Lung (tissue), 12 donors: ENCODE results near the gene CCNH. TPM values are rescaled to one million over a fixed set of nuclear protein-coding genes. Genes with fewer than 3 reads are reported as not detected.

Experiments
- ATAC-seq: fragments of 200-7000 bp; cut with Tn5 transposase; one replicate; pipeline ENCODE4 v1.9.1; 2020; ENCODE audit warnings: moderate number of reproducible peaks; ENCODE audit not compliant: insufficient read depth, low FRiP score
- DNase-seq, 3 donors: peaks; one replicate each; pipeline ENCODE4 v3.0.0-alpha.2; 2013 to 2017
- H3K27ac ChIP-seq, 2 donors: one replicate each; pipeline ENCODE4 v1.5.1; 2013; ENCODE audit warnings: mild to moderate bottlenecking in 2 of 2, moderate library complexity in 2 of 2, control low read depth in 1 of 2, inconsistent platforms in 1 of 2, low read depth in 1 of 2, low read length in 1 of 2
- H3K27me3 ChIP-seq, 3 donors: one replicate each; pipeline ENCODE4 v1.5.1; 2013; ENCODE audit warnings: low read length in 2 of 3; ENCODE audit not compliant: control insufficient read depth in 3 of 3, insufficient read depth in 3 of 3
- H3K36me3 ChIP-seq, 4 donors: one replicate each; pipeline ENCODE4 v1.5.1; 2013; ENCODE audit warnings: low read length in 4 of 4, mild to moderate bottlenecking in 1 of 4, moderate library complexity in 1 of 4; ENCODE audit not compliant: control insufficient read depth in 4 of 4, insufficient read depth in 4 of 4
- H3K4me1 ChIP-seq, 5 donors: one replicate each; pipeline ENCODE4 v1.5.1; 2013; ENCODE audit warnings: low read length in 5 of 5, mild to moderate bottlenecking in 2 of 5, moderate library complexity in 1 of 5; ENCODE audit not compliant: control insufficient read depth in 5 of 5, insufficient read depth in 5 of 5
- H3K4me3 ChIP-seq: one replicate; pipeline ENCODE4 v1.5.1; 2013; ENCODE audit warnings: mild to moderate bottlenecking, control low read depth, moderate library complexity
- H3K9ac ChIP-seq, 2 donors: one replicate each; pipeline ENCODE4 v1.5.1; 2013; ENCODE audit warnings: low read length in 2 of 2, control low read depth in 1 of 2; ENCODE audit not compliant: insufficient read depth in 1 of 2
- H3K9me3 ChIP-seq, 4 donors: one replicate each; pipeline ENCODE4 v1.5.1; 2013; ENCODE audit warnings: low read length in 3 of 4, mild to moderate bottlenecking in 1 of 4, moderate library complexity in 1 of 4; ENCODE audit not compliant: control insufficient read depth in 4 of 4, insufficient read depth in 3 of 4
- CTCF ChIP-seq: IDR thresholded peaks from 2 replicates; pipeline ENCODE4 v1.5.1; 2012; ENCODE audit warnings: mild to moderate bottlenecking; ENCODE audit errors: control extremely low read depth, extremely low read depth
- WGBS, 2 donors: extraction: QIAGEN DNeasy Blood & Tissue Kit; methylation state at CpG; one replicate each; pipeline ENCODE4 v1.1.7; 2013; 5-methylcytosine and 5-hydroxymethylcytosine counted together
- polyA plus RNA-seq, 2 donors: library from polyadenylated mRNA; stranded (reverse); fragments of 200-250 nt; gene quantifications; one replicate each; pipeline ENCODE4 v1.2.1, GENCODE V29; 2013
- total RNA-seq, 2 donors: library from RNA; depleted of rRNA in 1 of 2; stranded (reverse); fragments of >200 nt in 1 of 2; gene quantifications; one replicate each; pipeline ENCODE4 v1.2.1, GENCODE V29; 2014 to 2021
- donor health status: control.
- donor health status: control.
- donor health status: Bipolar disorder and iron deficiency.
- donor health status: healthy.
- donor health status: DM: yes; HTN: yes; CAD: no.

CCNH gene
- total and polyA plus RNA-seq, 4 donors, result 30.0 to 132 (median 50.6) TPM

- H3K36me3 ChIP-seq, result peaks cover 15 to 47% (median 30%) of the 10 kb centered on the region in 4 donors
- DNase-seq (no peak), ATAC-seq (no peak)
- no peak for TF ChIP-seq CTCF
- no peak overlapping the region for H3K27ac ChIP-seq
- no peaks in the 10 kb centered on the region for H3K9me3 ChIP-seq
- H3K4me1 ChIP-seq, result peaks cover 0 to 10% (median under 1%) of the 10 kb centered on the region in 5 donors
- WGBS, 2 donors, result 33 to 54% methylated on average over 2 of the region's 2 CpGs
- no peaks in the 10 kb centered on the region for H3K27me3 ChIP-seq
- H3K4me3 ChIP-seq, result no peak overlapping the region
- H3K9ac ChIP-seq, result no peak overlapping the region
These were observed 4.5 kb downstream of the CCNH start for GRCh38 chr5:87408204-87408603.

- no peak overlapping the region for H3K9ac ChIP-seq
- TF ChIP-seq CTCF, result no peak
- H3K4me1 ChIP-seq, result peaks cover 0 to 2% (median 0%) of the 10 kb centered on the region in 5 donors
- no peaks in the 10 kb centered on the region for H3K9me3 ChIP-seq
- no peak for DNase-seq
- H3K27ac ChIP-seq, result no peak overlapping the region
- WGBS, 2 donors, result 94 to 95% methylated on average over 2 of the region's 2 CpGs
- H3K27me3 ChIP-seq, result no peaks in the 10 kb centered on the region
- H3K36me3 ChIP-seq, result peaks cover 16 to 52% (median 36%) of the 10 kb centered on the region in 4 donors
- no peak overlapping the region for H3K4me3 ChIP-seq
- ATAC-seq, result no peak
These were observed 7.1 kb downstream of the CCNH start for GRCh38 chr5:87405472-87406155.

- H3K36me3 ChIP-seq, result peaks cover 15 to 54% (median 33%) of the 10 kb centered on the region in 4 donors
- no peaks in the 10 kb centered on the region for H3K9me3 ChIP-seq
- DNase-seq (no peak), ATAC-seq (no peak)
- no peak overlapping the region for H3K4me3 ChIP-seq
- no peak overlapping the region for H3K9ac ChIP-seq
- no peaks in the 10 kb centered on the region for H3K4me1 ChIP-seq
- no peaks in the 10 kb centered on the region for H3K27me3 ChIP-seq
- H3K27ac ChIP-seq, result no peak overlapping the region
- 83 to 91% methylated on average over 2 of the region's 2 CpGs for WGBS, 2 donors
- no peak for TF ChIP-seq CTCF
These were observed 8.4 kb downstream of the CCNH start for GRCh38 chr5:87404359-87404758.
